HG02870 (cell line): ENCODE results near the gene HIP1.
"Not testable (repeated sequence)": the region's sequence is repeated elsewhere in the genome, so short reads cannot be mapped to it uniquely, and the experiment has no call there.

Experiments used
- ATAC-seq: cut with Tn5 transposase; IDR thresholded peaks from one replicate; pipeline ENCODE4 v1.9.1; 2021; ENCODE audit warnings: mild to moderate bottlenecking, moderate library complexity; ENCODE audit not compliant: unreplicated experiment

The HIP1 gene

DNA sequence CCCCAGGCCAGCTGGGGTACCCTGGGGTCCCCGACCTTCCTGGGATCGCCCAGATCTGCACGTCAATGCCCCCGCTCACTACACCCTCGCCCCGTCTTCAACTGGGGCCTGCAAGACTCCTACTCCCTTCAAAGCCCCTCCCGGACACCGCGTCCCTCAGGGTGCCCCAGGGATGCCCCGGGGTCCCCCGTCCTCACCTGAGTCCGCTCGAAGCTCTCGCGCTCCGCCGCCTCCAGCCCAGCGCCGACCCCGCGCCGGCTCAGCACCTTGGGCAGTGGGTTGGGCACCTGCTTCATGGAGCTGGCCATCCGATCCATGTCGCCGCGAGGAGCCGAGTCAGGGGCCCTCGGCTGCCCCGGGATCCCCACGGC is at the start of gene HIP1:
TSS of gene HIP1 (minus strand) at position 338 of the 371 bp plus-strand sequence. CDS start at position 317, 21 bp downstream.
- no peak for ATAC-seq

DNA sequence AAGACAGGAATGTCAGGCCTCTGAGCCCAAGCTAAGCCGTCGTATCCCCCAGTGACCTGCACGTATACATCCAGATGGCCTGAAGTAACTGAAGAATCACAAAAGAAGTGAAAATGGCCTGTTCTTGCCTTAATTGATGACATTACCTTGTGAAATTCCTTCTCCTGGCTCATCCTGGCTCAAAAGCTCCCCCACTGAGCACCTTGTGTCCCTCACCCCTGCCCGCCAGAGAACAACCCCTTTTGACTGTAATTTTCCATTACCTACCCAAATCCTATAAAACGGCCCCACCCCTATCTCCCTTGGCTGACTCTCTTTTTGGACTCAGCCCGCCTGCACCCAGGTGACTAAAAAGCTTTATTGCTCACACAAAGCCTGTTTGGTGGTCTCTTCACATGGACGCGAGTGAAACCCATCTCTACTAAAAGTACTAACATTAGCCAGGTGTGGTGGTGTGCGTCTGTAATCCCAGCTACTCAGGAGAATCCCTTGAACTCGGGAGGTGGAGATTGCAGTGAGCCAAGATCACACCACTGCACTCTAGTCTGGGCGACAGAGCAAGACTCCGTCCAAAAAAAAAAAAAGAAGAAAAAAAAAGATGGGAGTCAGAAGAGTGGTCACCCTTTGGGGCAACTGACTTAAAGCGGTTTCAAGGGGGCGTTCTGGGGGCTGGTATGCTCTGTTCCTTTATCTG is 49.6 kb upstream of the HIP1 start:
- ATAC-seq, result not testable (repeated sequence)

DNA sequence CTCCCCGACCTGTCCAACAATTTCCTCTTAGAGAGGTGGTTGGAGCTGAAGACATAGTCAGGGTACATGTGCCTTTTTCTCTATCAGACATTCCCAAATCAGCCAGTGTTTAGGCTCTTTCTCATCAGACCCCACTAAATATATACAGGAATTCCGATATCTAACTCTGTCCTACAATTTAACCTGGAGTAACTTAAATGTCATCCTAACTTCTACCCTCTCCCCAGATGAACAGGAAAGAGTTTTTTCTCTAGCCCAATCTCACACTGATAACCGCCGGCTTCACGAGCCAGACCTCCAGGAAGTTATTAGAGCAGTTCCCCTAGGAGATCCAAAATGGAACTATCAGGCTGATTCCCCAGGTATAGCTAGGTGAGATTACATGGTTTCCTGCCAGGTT is 44.3 kb upstream of the HIP1 start:
- ATAC-seq, result not testable (repeated sequence)

DNA sequence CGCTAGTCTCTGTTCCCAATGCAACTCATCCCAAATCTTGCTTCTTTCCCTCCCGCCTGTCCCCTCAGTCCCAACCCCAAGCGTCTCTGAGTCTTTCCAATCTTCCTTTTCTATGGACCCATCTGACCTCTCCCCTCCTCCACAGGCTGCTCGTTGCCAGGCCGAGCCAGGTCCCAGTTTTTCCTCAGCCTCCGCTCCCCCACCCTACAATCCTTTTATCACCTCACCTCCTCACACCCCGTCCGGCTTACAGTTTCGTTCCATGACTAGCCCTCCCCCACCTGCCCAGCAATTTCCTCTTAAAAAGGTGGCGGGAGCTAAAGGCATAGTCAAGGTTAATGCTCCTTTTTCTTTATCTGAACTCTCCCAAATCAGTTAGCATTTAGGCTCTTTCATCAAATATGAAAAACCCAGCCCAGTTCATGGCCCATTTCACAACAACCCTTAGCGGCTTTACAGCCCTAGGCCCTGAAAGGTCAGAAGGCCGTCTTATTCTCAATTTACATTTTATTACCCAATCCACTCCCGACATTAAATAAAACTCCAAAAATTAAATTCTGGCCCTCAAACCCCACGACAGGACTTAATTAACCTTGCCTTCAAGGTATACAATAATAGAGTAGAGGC is 42.0 kb upstream of the HIP1 start:
- not testable (repeated sequence) for ATAC-seq

DNA sequence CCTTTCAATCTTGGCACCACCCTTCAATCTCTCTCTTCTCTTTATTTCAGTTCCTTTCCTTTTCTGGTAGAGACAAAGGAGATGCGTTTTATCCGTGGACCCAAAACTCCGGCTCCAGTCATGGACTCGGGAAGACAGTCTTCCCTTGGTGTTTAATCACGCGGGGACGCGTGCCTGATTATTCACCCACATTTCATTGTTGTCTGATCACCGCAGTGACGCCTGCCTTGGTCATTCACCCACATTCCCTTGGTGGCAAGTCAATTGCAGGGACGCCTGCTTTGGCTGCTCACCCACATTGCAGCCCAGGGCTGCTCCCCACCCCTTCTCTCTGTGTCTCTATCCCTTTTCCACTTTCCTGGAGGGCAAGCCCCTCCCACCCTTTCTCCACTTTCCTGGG is 40.8 kb upstream of the HIP1 start:
- not testable (repeated sequence) for ATAC-seq

DNA sequence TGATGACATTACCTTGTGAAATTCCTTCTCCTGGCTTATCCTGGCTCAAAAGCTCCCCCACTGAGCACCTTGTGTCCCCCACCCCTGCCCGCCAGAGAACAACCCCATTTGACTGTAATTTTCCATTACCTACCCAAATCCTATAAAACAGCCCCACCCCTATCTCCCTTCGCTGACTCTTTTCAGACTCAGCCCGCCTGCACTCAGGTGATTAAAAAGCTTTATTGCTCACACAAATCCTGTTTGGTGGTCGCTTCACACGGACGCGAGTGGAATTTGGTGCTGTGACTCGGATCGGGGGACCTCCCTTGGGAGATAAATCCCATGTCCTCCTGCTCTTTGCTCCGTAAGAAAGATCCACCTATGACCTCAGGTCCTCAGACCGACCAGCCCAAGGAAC is 40.3 kb upstream of the HIP1 start:
- ATAC-seq, result not testable (repeated sequence)

DNA sequence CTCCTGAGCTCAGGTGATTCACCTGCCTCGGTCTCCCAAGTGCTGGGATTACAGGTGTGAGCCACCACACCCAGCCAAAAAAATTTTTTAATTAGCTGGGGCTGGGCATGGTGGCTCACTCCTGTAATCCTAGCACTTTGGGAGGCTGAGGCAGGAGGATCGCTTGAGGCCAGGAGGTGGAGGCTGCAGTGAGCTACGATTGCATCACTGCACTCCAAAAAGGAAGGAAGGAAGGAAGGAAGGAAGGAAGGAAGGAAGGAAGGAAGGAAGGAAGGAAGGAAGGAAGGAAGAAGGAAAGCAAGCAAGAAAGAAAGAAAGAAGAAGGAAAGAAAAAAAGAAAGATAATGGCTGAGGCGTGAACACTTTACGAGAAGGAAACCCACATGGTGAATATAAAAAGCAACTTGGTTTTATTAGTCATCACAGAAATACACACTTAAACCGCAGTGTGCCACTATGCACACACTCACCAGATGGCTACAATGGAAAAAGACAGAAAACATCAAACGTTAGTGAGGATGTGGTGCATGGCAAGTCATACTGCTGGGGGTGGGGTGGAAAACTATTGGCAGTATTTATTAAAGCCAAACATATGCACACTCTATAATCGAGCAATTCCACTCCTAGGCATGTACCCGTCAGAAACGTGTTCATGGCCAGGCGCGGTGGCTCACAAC is 37.7 kb upstream of the HIP1 start:
- no peak for ATAC-seq

DNA sequence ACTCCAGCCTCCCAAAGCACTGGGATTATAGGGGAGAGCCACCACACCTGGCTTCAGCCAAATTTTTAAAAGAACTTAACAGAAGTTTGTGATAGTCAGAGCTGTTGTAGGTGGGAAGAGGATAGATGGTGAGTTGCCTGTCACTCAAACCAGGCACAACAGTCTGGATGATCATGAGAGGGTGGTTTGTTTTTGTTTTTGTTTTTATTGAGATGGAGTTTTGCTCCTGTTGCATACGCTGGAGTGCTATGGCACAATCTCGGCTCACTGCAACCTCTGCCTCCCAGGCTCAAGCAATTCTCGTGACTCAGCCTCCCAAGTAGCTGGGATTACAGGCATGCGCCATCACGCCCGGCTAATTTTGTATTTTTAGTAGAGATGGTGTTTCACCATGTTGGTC is 35.2 kb upstream of the HIP1 start:
- ATAC-seq, result not testable (repeated sequence)

DNA sequence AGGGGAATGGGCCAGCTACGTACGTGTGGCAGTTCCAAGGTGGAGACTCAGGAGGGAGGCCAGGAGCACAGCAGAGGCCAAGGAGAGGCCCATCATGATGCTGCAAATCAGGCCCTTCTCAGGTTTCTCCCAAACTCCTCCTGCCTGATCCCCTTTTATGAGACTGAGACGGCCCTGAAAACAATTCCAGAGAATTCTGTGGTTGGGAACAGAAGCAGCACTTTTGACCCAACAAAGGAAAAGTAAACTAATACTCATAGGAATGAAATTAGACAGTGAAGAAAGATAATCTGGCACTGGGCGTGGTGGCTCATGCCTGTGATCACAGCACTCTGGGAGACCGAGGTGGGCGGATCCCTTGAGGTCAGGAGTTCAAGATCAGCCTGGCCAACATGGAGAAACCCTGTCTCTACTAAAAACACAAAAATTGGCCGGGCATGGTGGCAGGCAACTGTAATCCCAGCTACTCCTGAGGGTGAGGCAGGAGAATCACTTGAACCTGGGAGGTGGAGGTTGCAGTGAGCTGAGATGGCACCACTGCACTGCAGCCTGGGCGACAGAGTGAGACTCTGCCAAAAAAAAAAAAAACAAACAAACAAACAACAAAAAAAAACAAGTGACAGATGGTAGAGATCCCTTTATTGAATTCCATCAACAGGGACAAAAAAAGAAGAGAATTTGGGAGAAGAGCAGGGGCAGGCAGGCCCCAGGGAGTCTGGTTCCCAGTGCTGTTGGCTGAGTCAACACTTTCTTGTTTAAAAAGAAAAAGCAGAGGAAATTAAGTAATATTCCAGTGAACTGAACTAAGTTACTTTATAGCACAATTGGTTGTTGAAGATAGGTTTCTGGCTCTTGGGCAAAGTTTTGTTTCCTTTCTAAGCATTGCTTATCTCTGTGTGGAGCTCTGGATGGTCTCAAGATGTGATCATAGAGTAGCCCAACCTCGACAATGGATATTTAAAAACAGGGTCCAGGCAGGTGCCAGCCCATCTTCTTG is 33.6 kb upstream of the HIP1 start, which contains the start of gene CCL26:
TSS of gene CCL26 (minus strand) at position 131 of the 997 bp plus-strand sequence. CDS start at position 96, 35 bp downstream.
- ATAC-seq, result no peak

DNA sequence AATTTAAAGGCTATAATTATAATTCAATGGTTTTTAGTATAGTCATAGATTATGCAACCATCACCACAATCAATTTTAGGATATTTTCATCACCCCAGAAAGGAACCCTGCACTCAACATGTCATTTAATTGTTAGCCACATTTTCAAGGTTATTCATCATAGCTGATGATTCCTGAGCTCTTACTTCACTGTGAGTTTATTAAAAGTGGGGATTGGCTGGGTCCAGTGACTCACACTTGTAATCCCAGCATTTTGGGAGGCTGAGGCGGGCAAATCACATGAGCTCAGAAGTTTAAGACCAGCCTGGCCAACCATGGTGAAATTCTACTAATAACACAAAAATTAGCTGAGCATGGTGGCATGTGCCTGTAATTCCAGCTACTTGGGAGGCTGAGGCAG is 32.5 kb upstream of the HIP1 start:
- ATAC-seq, result no peak

DNA sequence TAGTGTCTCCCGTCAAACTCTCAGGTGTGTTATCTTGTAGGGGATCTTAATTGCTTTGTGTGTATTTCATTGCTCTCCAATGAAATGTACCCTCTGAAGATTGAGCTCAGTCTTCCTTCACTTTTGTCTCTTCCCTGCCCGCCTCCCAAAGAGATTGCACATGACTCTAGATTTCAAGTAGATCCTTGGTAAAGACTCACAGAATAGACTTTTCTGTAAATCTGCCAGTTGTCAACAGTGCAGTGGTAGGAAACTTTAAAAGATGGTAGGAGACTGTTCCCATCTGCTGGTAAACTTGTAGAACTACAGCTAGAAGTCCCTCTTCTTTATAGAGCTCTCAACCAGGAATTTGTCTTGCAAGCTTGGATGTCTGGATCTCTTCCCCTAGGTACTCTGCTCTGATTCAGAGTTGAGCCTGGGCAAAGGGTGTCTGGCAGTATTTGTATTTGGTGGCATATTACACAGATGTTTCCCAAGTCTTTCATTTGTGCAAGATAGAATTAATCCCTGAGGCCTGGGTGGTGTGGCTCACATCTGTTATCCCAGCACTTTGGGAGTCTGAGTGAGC is 23.7 kb upstream of the HIP1 start:
- peak; percentile 47 for ATAC-seq

DNA sequence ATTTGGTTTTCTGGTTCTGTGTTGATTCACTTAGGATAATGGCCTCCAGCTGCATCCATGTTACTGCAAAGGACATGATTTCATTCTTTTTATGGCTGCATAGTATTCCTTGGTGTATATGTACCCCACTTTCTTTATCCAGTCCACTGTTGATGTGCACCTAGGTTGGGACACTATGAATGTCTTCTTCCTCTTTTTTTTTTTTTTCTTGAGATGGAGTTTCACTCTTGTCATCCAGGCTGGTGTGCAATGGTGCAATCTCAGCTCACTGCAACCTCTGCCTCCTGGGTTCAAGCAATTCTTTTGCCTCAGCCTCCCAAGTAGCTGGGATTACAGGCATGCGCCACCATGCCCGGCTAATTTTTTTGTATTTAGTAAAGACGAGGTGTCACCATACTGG is 23.1 kb upstream of the HIP1 start:
- ATAC-seq, result not testable (repeated sequence)

DNA sequence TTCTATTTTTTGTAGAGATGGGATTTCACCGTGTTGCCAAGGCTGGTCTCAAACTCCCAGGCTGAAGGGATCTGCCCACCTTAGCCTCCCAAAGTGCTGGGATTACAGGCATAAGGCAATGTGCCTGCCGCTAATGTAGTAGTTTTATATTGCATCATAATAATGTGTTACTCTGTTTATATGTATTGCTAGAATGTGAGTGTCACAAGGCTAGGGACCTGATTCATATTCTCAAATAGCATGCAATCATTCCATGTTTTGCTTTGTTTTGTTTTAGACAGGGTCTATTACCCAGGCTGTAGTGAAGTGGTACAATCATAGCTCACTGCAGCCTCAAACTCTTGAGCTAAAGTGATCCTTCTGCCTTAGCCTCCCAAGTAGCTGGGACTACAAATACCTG is 19.8 kb upstream of the HIP1 start:
- no peak for ATAC-seq

DNA sequence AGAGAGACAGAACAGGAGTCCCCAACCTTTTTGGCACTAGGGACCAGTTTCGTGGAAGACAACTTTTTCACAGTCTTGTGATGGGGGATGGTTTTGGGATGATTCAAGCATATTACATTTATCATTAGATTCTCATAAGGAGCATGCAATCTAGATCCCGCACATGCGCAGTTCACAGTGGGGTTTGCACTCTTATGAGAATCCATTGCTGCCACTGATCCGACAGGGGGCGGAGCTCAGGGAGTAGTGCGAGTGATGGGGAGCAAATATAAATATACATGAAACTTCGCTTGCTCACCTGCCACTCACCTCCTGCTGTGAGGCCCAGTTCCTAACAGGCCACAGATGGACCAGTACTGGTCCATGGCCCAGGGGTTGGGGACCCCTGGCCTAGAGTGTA is 19.1 kb upstream of the HIP1 start:
- no peak for ATAC-seq

DNA sequence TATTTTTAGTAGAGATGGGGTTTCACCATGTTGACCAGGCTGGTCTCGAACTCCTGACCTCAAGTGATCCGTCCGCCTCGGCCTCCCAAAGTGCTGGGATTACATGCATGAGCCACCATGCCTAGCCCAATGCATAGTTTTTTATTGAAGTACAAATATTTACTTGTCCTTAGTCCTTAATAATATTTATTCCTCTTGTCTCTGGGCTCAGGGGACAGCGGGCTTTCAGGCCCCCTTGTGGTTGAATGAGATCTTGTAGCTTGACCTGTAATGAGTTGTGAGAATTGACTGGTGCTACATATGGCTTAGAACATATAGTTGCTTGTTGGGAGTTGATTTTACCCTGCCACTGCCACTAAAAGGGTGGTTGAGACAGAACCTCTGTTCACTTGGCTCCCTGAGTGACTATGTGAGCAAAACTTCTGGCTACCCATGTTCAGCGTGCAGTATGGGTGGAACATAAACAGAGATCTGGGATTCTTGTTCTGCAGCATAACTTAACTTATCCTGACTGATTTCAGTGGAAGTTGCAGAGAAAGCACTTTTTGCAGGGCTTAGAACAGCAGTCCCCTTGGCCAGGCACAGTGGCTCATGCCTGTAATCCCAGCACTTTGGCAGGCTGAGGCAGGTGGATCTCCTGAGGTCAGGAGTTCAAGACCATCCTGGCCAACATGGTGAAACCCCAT is 18.4 kb upstream of the HIP1 start:
- ATAC-seq, result no peak

DNA sequence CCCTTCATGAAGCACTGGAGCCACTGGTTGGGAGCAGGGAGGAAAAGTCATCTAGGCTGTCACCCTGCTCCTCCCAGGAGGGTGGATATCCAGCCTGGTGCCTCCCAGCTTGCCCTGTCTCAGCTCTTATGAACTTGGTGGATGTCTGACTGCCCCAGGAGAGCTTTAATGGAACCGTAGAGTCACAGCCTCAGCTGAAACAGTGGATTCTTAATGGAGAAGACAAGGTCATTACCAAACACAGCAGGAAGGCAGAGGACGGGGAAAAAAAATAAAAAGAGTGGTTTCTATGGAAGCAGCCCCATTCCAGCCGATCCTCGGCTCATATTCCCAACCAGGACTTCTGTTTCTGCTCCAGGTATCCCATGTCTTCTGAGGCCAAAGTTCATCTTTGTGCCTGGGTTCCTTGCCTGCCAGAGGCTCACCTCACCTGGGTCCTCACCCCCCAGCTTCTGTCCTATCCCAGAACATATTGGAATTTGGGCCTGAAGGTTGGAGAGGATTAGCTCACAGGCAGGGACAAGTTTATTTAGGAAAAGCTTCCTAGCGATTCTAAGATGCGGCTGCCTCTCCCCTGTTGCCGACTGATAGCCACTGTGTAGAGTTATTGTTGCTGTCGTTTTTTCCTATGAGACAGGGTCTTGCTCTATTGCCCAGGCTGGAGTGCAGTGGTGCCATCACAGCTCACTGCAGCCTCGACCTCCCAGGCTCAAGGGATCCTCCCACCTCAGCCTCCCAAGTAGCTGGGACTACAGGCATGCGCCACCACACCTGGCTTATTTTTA is 17.7 kb upstream of the HIP1 start:
- ATAC-seq, result no peak

DNA sequence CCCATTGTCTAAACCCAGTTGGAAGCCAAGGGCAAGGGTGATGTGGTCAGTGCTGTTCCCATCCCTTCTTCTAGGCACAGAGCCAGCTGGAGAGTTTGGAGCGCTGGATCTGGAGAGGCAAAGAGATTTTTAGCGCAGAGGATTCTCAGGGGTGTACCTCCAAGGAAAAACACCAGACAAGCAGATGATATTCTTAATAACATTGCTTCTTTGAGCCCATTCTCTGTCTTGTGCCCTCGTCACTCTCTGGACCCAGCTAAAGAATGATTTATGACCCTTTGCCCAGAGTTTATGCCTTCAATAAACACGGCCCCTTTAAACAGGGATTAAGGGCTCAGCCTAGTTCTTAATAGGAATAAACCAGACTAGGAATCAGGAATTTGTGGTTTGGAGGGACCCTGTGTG is 4.7 kb upstream of the HIP1 start:
- ATAC-seq, result no peak

DNA sequence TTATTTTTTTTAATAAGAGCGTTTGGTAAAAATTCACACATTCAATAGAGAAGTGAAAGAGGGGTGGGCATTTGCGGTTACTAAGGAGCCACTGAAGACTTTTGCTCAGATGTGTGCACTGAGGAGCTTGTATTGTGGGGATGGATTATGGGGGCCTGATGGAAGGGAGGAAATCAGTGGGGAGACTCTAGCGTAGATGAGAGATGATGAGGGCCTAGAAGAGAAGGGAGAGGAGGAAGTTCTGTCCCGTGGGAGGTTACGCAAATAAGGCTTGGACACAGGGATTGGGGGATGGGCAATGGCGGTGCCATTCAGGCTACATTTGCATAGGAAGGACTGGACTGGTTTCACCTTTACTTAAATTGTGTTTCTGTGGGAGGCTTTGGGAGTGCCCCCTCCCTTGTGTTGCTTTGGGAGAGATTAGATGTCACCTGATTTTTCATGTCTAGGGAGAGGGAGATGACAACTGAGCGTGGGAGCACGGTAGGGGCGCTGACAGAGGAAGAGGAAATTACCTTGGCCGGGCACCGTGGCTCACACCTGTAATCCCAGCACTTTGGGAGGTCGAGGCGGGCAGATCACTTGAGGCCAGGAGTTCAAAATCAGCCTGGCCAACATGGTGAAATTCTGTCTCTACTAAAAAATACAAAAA is 2.2 kb upstream of the HIP1 start:
- ATAC-seq, result no peak
